Measurements from ENCODE around the gene SEPTIN10.

GRCh38 chr2:109517118-109517889 lies 96.5 kb downstream of the SEPTIN10 start:
- TF ChIP-seq CTCF (IDR thresholded peaks at IDR 0.05) = no peak
- TF ChIP-seq SIN3A (IDR thresholded peaks at IDR 0.05; ENCODE audit: borderline replicate concordance, insufficient read depth, low read depth, low read length) = no peak
- no peak for TF ChIP-seq TCF7L2 (IDR thresholded peaks at IDR 0.05; ENCODE audit: low read depth, low read length)
